SKM-1 treated with dmso at 0.1 percent for 144 hours (cell line): ENCODE results near the gene FOCAD.
"Not testable (repeated sequence)": the region's sequence is repeated elsewhere in the genome, so short reads cannot be mapped to it uniquely, and the experiment has no call there.

ENCODE experiments used
- DNase-seq: peaks from one replicate; lab custom pipeline; 2025; ENCODE audit not compliant: unreplicated experiment; lab: John Stamatoyannopoulos, UW

FOCAD gene

GRCh38 chr9:20684035-20684874, at the start of gene FOCAD:
TSS of gene FOCAD (plus strand) at chr9:20684259. CDS start at chr9:20715354, 31,095 bp downstream.
- DNase-seq = peak; percentile 90

GRCh38 chr9:20634895-20635294, 49.2 kb upstream of the FOCAD start:
- no peak for DNase-seq

GRCh38 chr9:20636888-20637440, 47.1 kb upstream of the FOCAD start:
- DNase-seq = no peak

- no peak for DNase-seq
Measured at GRCh38 chr9:20640331-20641187, 43.5 kb upstream of the FOCAD start.

- no peak for DNase-seq
Measured at GRCh38 chr9:20642045-20642444, 42.0 kb upstream of the FOCAD start.

- no peak for DNase-seq
Measured at GRCh38 chr9:20643660-20644059, 40.4 kb upstream of the FOCAD start.

GRCh38 chr9:20646656-20647055, 37.4 kb upstream of the FOCAD start:
- DNase-seq = no peak

- DNase-seq = no peak
Measured at GRCh38 chr9:20649381-20649780, 34.7 kb upstream of the FOCAD start.

GRCh38 chr9:20650313-20650712, 33.7 kb upstream of the FOCAD start:
- DNase-seq = no peak

- no peak for DNase-seq
Measured at GRCh38 chr9:20650750-20651299, 33.2 kb upstream of the FOCAD start.

GRCh38 chr9:20651939-20652338, 32.1 kb upstream of the FOCAD start:
- peak; percentile 33 for DNase-seq

- DNase-seq = not testable (repeated sequence)
Measured at GRCh38 chr9:20658246-20658667, 25.8 kb upstream of the FOCAD start.

GRCh38 chr9:20658677-20659473, 25.2 kb upstream of the FOCAD start:
- no peak for DNase-seq

GRCh38 chr9:20659474-20659967, 24.5 kb upstream of the FOCAD start:
- no peak for DNase-seq

- DNase-seq = no peak
Measured at GRCh38 chr9:20662156-20662555, 21.9 kb upstream of the FOCAD start.

- no peak for DNase-seq
Measured at GRCh38 chr9:20663133-20663532, 20.9 kb upstream of the FOCAD start.

GRCh38 chr9:20664501-20664900, 19.6 kb upstream of the FOCAD start:
- no peak for DNase-seq

- DNase-seq = no peak
Measured at GRCh38 chr9:20670395-20670794, 13.7 kb upstream of the FOCAD start.

GRCh38 chr9:20671635-20672034, 12.4 kb upstream of the FOCAD start:
- DNase-seq = no peak

- not testable (repeated sequence) for DNase-seq
Measured at GRCh38 chr9:20673537-20673936, 10.5 kb upstream of the FOCAD start.
